Activated B cell treated with CpG ODN at 0.5 μM for 24 hours (primary cell): ENCODE measurements around the gene DDX59. TPM values are rescaled to one million over a fixed set of nuclear protein-coding genes. Genes with fewer than 3 reads are reported as not detected.
A peak's percentile ranks its signal among the peaks of the same experiment; 100 is the strongest.

Experiments used
- ATAC-seq: fragments of 200-7000 bp; cut with Tn5 transposase; one replicate; pipeline ENCODE4 v1.10.0; 2021; ENCODE audit warnings: low read depth, mild to moderate bottlenecking, moderate library complexity
- CTCF ChIA-PET: fragments of 350-600 bp; sonication (Branson Sonifier 250); formaldehyde crosslinking; loops from one replicate; lab custom pipeline; 2021; ENCODE audit warnings: antibody characterized with exemption; lab: Charles Lee
- POLR2A ChIA-PET: fragments of 350-600 bp; sonication (Branson Sonifier 250); formaldehyde crosslinking; loops from one replicate; lab custom pipeline; 2021; ENCODE audit warnings: antibody characterized with exemption; lab: Charles Lee
- DNase-seq: peaks from one replicate; pipeline ENCODE4 v3.0.0; 2022
- H3K27ac Mint-ChIP-seq: one replicate; pipeline ENCODE4 v1.8.0; 2020; ENCODE audit warnings: mixed read lengths
- H3K27me3 Mint-ChIP-seq: one replicate; pipeline ENCODE4 v1.8.0; 2021; ENCODE audit warnings: mixed read lengths
- H3K36me3 Mint-ChIP-seq: one replicate; pipeline ENCODE4 v1.8.0; 2021; ENCODE audit warnings: low read depth, mixed read lengths
- H3K4me1 Mint-ChIP-seq: one replicate; pipeline ENCODE4 v1.8.0; 2021; ENCODE audit warnings: mixed read lengths
- H3K4me3 Mint-ChIP-seq: one replicate; pipeline ENCODE4 v1.8.0; 2020; ENCODE audit warnings: mild to moderate bottlenecking, mixed read lengths
- H3K9me3 Mint-ChIP-seq: one replicate; pipeline ENCODE4 v1.8.0; 2020; ENCODE audit warnings: mixed read lengths
- intact Hi-C: fragments of 100-400 bp; cut with micrococcal nuclease; formaldehyde crosslinking; loops from one replicate; pipeline ENCODE4 v1.15.1; 2024
- total RNA-seq: library from RNA; stranded (reverse); gene quantifications from 2 replicates; pipeline ENCODE4 v1.2.3, GENCODE V29; 2022
- TF ChIP-seq, protein P1 (sequence below): fragments of 200-600 bp; IDR thresholded peaks from one replicate; pipeline ENCODE4 v1.8.0; 2022; ENCODE audit warnings: antibody characterized with exemption, mild to moderate bottlenecking

Gene DDX59
- total RNA-seq, 1 donor from 2014 or later: 27.6 TPM

DNA sequence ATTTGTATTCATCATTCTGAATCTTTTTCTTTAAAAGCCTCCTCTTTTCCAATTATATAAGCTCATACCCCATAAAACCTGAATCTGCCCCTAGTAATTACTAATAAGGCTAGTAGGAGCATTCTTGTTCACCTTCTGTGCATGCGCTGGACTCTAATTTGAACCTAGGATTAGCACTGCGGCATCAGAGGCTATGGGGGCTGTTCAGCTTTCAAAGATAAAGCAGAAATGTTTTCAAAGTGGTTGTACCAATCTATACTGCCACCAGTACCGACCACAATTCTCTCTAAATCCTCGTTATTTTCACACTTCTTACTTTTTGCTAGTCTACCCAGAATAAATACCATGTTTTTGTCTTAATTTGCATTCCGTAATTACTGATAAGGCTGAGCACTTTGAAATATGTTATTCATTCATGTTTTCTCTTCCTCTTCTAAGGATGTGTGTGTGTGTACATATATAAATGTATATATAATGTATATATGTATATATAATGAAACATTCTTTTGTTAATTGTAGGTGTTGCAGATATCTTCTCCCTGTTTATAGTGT lies 1.6 kb upstream of the DDX59 start:
- Mint-ChIP-seq H3K4me3 (peak overlapping the region; percentile 97), H3K4me1 (peaks cover 26% of the 10 kb centered on the region), H3K36me3 (peaks cover 12% of the 10 kb centered on the region), H3K27ac (peak overlapping the region; percentile 51), H3K9me3 (no peaks in the 10 kb centered on the region), H3K27me3 (no peaks in the 10 kb centered on the region)
- POLR2A ChIA-PET: interaction anchor here (1.7 to 2.5 kb wide), 4 partner anchors 43 to 350 kb away, joined by 6 to 20 read pairs (median 16); partner anchors contain the start of gene KIF14
- ATAC-seq: no peak
- no peak for DNase-seq
- intact Hi-C loops: loop anchor here (2.0 kb wide), 2 partner anchors 67 to 131 kb away; partner anchors contain the start of gene CAMSAP2
- CTCF ChIA-PET: no interaction called here
- TF ChIP-seq, protein P1, sequence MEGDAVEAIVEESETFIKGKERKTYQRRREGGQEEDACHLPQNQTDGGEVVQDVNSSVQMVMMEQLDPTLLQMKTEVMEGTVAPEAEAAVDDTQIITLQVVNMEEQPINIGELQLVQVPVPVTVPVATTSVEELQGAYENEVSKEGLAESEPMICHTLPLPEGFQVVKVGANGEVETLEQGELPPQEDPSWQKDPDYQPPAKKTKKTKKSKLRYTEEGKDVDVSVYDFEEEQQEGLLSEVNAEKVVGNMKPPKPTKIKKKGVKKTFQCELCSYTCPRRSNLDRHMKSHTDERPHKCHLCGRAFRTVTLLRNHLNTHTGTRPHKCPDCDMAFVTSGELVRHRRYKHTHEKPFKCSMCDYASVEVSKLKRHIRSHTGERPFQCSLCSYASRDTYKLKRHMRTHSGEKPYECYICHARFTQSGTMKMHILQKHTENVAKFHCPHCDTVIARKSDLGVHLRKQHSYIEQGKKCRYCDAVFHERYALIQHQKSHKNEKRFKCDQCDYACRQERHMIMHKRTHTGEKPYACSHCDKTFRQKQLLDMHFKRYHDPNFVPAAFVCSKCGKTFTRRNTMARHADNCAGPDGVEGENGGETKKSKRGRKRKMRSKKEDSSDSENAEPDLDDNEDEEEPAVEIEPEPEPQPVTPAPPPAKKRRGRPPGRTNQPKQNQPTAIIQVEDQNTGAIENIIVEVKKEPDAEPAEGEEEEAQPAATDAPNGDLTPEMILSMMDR: no peak

DNA sequence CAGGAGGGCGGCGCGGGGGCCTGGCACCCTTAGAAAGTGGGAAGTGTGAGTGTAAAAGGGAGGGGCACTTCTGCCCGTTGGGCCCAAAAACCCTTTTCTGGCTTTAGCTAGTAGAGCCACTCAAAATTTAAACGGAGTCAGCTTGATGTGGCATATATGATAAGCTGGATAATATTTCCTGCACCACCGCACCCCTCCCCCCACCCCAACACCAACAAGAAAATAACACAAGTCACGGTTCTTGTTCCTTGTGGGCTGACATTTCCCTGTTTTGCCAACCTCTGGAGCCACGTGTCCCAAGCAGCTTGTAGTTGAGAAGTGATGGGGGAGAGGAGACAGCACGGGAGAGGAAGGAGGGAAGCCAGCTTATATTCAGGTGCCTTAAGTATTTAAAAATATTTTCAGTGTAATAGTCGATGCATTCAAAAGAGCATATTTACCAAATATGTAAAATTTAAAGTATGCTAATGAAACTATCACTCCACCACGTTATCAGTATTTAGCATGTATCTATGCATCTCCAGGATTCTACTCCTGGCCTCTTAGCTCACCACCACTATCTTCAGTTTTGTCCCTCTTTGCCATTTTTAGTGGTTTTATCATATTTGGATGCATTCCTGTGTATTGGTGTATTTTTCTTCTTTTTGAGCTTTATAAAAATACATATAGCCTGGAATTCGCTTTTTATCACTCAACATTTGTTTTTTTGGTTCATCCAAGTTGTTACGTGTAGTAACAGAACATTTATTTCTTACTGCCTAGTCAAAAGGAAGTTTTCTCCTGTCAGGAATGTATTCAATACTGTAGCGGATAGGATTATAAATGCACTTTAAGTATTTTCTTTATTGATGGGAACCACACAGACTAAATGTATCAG lies 773 bp upstream of the DDX59 start:
- POLR2A ChIA-PET: interaction anchor here (0.7 to 2.5 kb wide), 18 partner anchors 11 to 379 kb away, joined by 3 to 20 read pairs (median 6); partner anchors contain the start of genes CAMSAP2 and KIF14
- Mint-ChIP-seq H3K27me3 (no peaks in the 10 kb centered on the region), H3K9me3 (no peaks in the 10 kb centered on the region), H3K4me3 (peak overlapping the region; percentile 97), H3K27ac (peak overlapping the region; percentile 96), H3K36me3 (peaks cover 21% of the 10 kb centered on the region), H3K4me1 (peaks cover 26% of the 10 kb centered on the region)
- intact Hi-C loops: loop anchor here (1.0 to 2.0 kb wide), 4 partner anchors 50 to 260 kb away; partner anchors contain the start of genes CAMSAP2, KIF14 and ZNF281
- no peak for DNase-seq
- peak; percentile 8 for ATAC-seq
- CTCF ChIA-PET: interaction anchor here (0.9 to 3.7 kb wide), 6 partner anchors 47 to 301 kb away, joined by 3 to 25 read pairs (median 3); no protein-coding TSS in a partner anchor
- TF ChIP-seq, protein P1: no peak

DNA sequence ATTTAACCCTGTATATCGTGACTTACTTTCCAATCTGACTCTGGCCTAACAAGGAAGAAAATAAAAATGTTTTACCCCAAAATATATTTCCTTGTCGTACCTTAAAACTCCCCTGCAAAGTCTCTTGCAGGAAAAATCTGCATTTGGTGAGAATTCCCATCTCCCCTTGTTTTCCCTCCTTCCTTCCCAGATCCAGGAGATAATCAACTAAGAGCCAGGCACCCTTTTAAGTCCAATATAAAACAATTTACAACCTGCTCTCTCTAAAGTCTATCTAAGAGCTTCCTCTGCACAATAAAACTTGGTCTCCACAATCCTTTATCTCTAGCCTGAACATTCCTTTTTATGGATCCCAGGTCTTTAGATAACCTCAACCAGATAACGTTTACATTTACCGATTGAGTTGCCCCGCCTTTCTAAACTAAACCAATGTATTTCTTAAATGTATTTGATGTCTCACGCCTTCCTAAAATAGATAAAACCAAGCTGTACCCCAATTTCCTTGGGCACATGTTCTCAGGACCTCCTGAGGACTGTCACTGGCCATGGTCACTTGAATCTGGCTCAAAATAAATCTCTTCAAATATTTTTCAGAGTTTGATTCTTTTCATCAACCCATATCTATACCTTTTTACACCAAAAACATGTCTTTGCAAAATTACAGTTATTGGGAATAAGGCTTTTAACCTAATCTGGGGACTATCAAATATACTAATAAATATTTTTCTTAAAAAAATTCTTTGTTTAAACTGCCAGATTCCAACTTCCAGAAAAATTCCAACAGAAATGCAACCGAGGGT lies 993 bp downstream of the DDX59 start:
- ATAC-seq (no peak), DNase-seq (no peak)
- Mint-ChIP-seq H3K36me3 (peaks cover 35% of the 10 kb centered on the region), H3K4me3 (peak overlapping the region; percentile 97), H3K27me3 (no peaks in the 10 kb centered on the region), H3K9me3 (no peaks in the 10 kb centered on the region), H3K4me1 (peaks cover 38% of the 10 kb centered on the region), H3K27ac (peak overlapping the region; percentile 72)
- intact Hi-C loops: loop anchor here (1.0 to 2.0 kb wide), 2 partner anchors 40 to 349 kb away; no protein-coding TSS in a partner anchor
- POLR2A ChIA-PET: interaction anchor here (1.2 to 2.5 kb wide), 13 partner anchors 10 to 515 kb away, joined by 3 to 20 read pairs (median 7); partner anchors contain the start of genes CAMSAP2 and KIF14
- CTCF ChIA-PET: interaction anchor here (3.7 kb wide), 1 partner anchor 47 kb away, joined by 25 read pairs; no protein-coding TSS in a partner anchor
- TF ChIP-seq, protein P1: no peak

DNA sequence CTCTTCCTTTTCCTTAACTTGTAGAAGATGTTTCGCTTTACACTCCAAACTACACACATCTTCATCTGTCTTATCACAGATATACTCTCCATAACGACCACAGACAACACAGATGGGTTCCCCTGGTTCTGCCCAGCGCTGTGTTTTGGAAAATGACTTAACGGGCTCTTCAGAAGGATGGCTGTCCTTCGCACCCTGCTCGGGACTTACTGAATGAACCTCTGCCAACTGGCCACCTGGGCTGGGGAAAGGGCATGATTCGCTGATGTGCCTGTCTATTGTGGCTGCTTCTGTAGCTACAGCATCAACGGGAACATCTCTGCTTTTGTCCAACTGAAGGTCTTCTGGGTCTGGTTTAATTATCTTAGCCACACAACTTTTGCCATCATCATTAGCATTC lies 3.4 kb downstream of the DDX59 start:
- H3K27ac Mint-ChIP-seq: no peak overlapping the region
- H3K9me3 Mint-ChIP-seq: no peaks in the 10 kb centered on the region
- ATAC-seq (no peak), DNase-seq (no peak)
- ChIA-PET POLR2A (no interaction called here), CTCF (no interaction called here)
- H3K36me3 Mint-ChIP-seq: peaks cover 54% of the 10 kb centered on the region
- no peak overlapping the region for H3K4me3 Mint-ChIP-seq
- TF ChIP-seq, protein P1: no peak
- peaks cover 43% of the 10 kb centered on the region for H3K4me1 Mint-ChIP-seq
- H3K27me3 Mint-ChIP-seq: no peaks in the 10 kb centered on the region
- intact Hi-C loops: no loop called here
